ENCODE data around the gene TMEM114. TPM values are rescaled to one million over a fixed set of nuclear protein-coding genes. Genes with fewer than 3 reads are reported as not detected.
"Not testable (repeated sequence)": the region's sequence is repeated elsewhere in the genome, so short reads cannot be mapped to it uniquely, and the experiment has no call there.

The TMEM114 gene
- total RNA-seq, 1 donor from 2014 or later: 1.8 TPM

DNA sequence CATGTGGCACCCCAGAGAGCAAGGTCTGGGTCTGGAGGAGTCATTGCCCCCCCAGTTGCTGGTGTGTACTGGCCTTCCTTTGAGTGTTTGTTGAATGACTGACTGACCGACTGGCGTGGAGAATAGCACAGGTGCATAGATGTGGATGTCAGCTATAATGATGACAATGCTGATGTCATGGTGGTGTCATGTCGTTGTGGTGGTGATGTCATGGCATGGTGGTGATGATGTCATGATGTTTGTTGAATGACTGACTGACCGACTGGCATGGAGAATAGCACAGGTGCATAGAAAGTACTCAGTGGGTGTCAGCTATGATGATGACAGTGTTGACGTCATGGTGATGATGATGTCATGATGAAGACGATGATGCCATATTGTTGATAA lies 22.1 kb downstream of the TMEM114 start:
- H3K4me1 Mint-ChIP-seq (ENCODE audit: low read depth): peaks cover 23% of the 10 kb centered on the region
- peak overlapping the region; percentile 76 for H3K27ac Mint-ChIP-seq
- H3K36me3 Mint-ChIP-seq (ENCODE audit: insufficient read depth): no peaks in the 10 kb centered on the region
- H3K27me3 Mint-ChIP-seq: no peaks in the 10 kb centered on the region
- DNase-seq (ENCODE audit: low spot score, unreplicated experiment): no peak
- no peak overlapping the region for H3K4me3 Mint-ChIP-seq (ENCODE audit: low read depth)
- H3K9me3 Mint-ChIP-seq (ENCODE audit: low read depth): no peaks in the 10 kb centered on the region
- no peak for TF ChIP-seq CTCF (IDR thresholded peaks at IDR 0.05; ENCODE audit: unreplicated experiment)

DNA sequence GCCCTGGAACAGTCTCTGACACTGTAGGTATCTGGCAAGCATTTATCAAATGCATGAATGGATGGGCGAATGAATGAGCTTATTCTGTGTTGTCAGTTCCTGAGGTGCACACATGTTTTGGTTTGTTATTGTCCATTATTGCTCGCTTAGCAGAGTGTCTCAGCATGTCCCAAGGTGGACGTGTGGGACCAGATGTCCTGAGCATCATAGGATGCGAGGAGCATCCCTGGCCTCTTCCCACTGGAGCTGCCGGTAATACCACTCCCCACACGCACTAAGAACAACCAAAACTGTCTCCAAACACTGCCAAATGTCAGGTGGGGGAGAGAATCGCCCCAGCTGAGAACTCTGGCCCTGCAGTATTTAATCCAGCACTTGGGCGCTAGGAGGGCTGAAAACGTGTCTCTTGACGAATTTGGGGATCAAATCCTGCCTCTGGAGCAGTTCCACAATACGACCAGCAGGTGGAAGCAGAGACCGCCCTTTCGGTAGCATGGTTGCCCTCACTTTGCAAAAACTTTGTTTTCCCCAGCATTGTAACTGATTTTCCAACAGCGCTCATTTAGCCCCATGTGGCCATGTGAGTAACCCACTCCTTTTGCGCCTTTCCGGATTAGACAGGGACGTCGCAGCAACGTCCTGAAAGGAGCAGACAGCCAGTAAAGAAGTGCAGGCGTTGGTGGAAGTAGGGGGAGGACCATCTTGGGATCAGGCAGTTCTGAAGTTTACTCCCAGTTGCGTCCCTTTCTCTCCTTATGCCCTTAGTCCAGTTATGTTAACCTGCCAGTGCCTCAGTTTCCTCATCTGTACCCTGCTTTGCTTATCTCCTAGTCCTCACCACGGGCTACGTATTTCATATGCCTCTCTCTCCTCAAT lies 22.7 kb downstream of the TMEM114 start:
- no peaks in the 10 kb centered on the region for H3K27me3 Mint-ChIP-seq
- H3K4me3 Mint-ChIP-seq (ENCODE audit: low read depth): no peak overlapping the region
- H3K9me3 Mint-ChIP-seq (ENCODE audit: low read depth): no peaks in the 10 kb centered on the region
- H3K27ac Mint-ChIP-seq: peak overlapping the region; percentile 76
- peak; percentile 98 for TF ChIP-seq CTCF (IDR thresholded peaks at IDR 0.05; ENCODE audit: unreplicated experiment)
- peaks cover 20% of the 10 kb centered on the region for H3K4me1 Mint-ChIP-seq (ENCODE audit: low read depth)
- DNase-seq (ENCODE audit: low spot score, unreplicated experiment): peak; percentile 76
- H3K36me3 Mint-ChIP-seq (ENCODE audit: insufficient read depth): no peaks in the 10 kb centered on the region

DNA sequence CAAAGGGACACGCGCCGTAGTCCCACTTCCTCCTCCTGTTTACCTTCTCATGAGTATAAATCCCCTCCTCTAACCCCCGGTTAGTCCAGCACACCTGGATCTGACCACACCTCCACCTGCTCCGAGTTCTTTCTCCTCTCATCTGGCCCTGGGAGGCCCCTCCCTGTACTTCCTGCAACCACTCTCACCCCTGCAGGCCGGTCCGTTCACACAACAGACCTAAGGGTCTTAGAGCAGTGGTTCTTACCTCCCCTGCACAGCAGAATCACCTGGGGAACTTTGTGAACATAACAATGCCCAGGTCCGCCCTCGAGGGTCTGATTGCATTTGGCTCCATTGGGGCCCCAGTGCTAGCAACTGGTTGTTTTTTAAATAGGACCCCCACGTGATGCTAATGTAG lies 24.8 kb downstream of the TMEM114 start:
- no peak overlapping the region for H3K27ac Mint-ChIP-seq
- no peaks in the 10 kb centered on the region for H3K27me3 Mint-ChIP-seq
- H3K36me3 Mint-ChIP-seq (ENCODE audit: insufficient read depth): no peaks in the 10 kb centered on the region
- H3K9me3 Mint-ChIP-seq (ENCODE audit: low read depth): no peaks in the 10 kb centered on the region
- no peak overlapping the region for H3K4me3 Mint-ChIP-seq (ENCODE audit: low read depth)
- H3K4me1 Mint-ChIP-seq (ENCODE audit: low read depth): peaks cover 7% of the 10 kb centered on the region
- no peak for TF ChIP-seq CTCF (IDR thresholded peaks at IDR 0.05; ENCODE audit: unreplicated experiment)
- no peak for DNase-seq (ENCODE audit: low spot score, unreplicated experiment)

GRCh38 chr16:8564934-8565345 lies 25.4 kb downstream of the TMEM114 start:
- TF ChIP-seq CTCF (IDR thresholded peaks at IDR 0.05; ENCODE audit: unreplicated experiment): no peak
- peaks cover 2% of the 10 kb centered on the region for H3K4me1 Mint-ChIP-seq (ENCODE audit: low read depth)
- H3K27me3 Mint-ChIP-seq: no peaks in the 10 kb centered on the region
- H3K4me3 Mint-ChIP-seq (ENCODE audit: low read depth): no peak overlapping the region
- no peaks in the 10 kb centered on the region for H3K36me3 Mint-ChIP-seq (ENCODE audit: insufficient read depth)
- DNase-seq (ENCODE audit: low spot score, unreplicated experiment): no peak
- H3K27ac Mint-ChIP-seq: no peak overlapping the region
- no peaks in the 10 kb centered on the region for H3K9me3 Mint-ChIP-seq (ENCODE audit: low read depth)

DNA sequence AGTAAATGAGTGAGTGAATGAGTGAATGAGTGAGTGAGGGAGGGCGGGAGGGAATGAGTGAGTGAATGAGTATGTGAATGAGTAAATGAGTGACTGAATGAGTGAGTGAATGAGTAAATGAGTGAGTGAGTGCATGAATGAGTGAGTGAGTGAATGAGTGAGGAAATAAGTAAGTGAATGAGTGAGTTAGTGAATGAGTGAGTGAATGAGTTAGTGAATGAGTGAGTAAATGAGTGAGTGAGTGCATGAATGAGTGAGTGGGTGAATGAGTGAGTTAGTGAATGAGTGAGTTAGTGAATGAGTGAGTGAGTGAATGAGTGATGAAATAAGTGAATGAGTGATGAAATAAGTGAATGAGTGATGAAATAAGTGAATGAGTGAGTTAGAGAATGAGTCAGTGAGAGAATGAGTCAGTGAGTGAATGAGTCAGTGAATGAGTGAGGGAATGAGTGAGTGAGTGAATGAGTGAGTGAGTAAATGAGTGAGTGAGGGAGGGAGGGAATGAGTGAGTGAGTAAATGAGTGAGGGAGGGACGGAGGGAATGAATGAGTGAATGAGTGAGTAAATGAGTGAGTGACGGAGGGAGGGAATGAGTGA lies 26.3 kb downstream of the TMEM114 start:
- H3K4me1 Mint-ChIP-seq (ENCODE audit: low read depth); H3K4me3 Mint-ChIP-seq (ENCODE audit: low read depth); H3K27me3 Mint-ChIP-seq; H3K9me3 Mint-ChIP-seq (ENCODE audit: low read depth); H3K36me3 Mint-ChIP-seq (ENCODE audit: insufficient read depth); DNase-seq (ENCODE audit: low spot score, unreplicated experiment); H3K27ac Mint-ChIP-seq: not testable (repeated sequence)
